Measurements from ENCODE around the gene SSMEM1.
"Not testable (repeated sequence)": the region's sequence is repeated elsewhere in the genome, so short reads cannot be mapped to it uniquely, and the experiment has no call there.

The SSMEM1 gene, protein sequence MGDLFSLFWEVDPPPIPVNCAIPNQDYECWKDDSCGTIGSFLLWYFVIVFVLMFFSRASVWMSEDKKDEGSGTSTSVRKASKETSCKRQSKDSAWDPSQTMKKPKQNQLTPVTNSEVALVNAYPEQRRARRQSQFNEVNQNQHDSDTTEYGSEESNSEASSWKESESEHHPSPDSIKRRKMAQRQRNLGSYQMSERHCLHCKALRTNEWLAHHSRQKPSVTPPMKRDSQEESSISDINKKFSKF

DNA sequence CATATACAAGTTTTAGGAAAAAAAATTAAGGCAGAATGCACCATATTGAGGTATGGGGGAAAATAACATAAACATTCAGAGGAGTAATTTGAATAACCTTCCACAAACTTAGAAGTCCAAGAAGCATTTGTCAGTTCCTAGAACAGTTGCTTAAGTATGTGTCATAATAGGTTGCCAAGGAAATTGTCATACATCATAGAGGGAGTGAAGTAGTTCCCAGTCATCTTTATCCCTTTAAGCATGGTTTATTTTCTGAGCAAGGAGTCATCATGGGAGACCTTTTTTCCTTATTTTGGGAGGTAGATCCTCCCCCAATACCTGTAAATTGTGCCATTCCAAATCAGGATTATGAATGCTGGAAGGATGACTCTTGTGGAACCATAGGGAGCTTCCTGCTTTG is at the start of gene SSMEM1:
TSS of gene SSMEM1 (plus strand) at position 219 of the 400 bp plus-strand sequence. CDS start at position 270, 51 bp downstream.
- no peak for DNase-seq

DNA sequence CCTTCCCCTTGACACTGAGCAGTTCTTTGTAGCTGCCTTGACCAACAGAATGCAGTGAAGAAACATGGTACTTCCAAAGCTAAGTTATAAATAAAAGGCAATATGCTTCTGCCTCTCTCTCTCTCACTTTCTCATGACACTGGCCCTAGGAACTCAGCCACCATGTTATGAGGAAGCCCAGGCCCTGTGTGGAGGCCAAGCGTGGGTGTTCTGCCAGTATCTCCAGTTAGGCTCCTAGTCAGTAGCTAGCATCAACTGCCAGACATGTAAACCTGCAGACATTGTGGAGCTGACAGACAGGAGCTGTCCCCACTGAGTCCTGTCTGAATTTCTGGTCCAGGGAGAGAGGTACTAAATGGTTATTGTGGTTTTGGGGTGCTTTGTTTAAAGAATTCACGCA is 47.6 kb upstream of the SSMEM1 start:
- DNase-seq, result no peak

DNA sequence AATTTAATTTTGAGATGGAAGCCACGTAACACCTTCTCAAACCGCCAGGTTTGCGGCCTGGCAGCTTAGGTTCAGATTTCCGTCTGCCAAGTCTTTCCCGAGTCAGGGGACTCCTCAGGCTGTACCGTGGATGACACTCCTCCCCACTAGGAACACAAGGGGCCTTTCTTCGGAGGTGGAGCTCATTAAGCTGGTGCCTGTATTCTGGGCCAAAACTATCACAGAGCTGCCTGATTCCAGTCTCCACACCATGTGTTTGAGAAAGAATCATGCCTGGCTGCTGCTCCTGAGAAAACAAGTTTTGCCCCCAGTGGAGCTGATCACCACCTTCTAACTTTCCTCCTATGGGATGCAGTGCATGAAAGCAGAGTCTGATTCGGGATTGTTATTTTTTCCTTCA is 47.2 kb upstream of the SSMEM1 start:
- DNase-seq, result peak in 1 of 56 donors; percentile 14

DNA sequence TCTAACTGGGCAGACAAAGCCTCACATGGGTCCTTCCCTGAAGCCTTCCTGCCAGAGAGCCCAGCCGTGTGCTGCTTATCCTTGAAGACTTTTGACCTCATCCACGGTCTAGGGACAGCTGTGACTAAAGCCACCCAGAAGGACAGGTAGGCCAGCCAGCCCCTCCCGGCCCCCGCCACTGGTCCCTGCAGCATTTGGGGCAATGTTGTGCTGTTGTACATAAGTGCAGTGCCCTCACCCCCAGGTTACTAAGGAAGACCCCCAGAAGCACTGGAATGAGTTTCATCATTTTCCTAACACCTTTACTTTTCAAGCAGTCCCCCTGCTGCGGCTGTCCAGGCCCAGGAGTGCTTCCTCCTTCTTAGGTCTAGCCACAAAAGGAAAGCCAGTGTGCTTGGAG is 45.5 kb upstream of the SSMEM1 start:
- DNase-seq, result no peak

DNA sequence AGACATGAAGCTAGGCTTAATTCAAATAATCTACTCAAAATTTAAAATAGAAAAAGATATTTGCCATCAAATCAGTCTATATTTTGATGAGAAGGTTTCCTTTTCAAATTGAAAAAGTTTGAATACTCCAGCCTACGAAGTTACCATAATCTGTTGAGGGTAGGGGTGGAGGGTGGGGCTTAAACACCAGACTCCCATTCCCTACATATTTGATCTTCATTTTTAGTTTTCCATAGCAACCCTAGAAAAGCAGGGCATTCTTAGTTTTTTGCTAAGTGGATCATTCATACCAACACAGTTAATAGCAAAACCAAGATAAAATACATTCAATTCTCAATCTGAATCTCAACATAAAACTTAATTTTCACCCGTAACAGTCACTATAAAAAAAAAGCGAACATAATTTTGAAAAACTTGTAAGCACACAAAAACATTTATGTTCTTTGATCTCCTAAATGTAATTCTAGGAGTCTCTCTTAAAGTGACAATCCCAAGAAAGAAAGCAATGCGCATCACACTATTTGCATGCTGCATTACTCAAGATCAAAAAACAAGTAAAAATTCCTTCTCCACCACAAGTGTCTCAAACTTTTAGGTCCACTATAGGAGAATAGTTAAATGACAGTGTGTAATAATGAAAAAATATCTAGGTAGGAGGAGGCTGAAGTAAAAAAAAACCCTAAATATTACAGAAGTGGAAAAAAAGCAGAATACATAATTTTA is 33.3 kb upstream of the SSMEM1 start:
- no peak for DNase-seq

DNA sequence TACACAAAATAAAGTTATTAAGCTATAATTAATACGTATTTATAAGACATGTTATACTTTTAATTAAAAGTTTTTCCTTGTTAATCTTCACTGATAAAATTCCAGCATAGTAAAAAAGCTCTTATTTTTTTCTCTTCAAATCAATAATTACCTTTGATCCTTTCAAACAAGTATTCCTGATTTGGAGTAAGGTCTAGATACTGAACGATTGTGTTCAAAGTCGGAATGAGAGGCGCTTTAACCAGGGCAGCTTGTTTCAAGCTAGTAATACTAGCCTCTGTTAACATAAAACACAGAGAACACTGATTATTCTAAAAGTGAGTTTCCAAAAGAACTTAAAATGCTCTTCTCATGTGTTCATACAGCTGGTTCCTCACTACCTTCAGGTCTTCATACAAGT is 29.4 kb upstream of the SSMEM1 start:
- DNase-seq, result no peak

DNA sequence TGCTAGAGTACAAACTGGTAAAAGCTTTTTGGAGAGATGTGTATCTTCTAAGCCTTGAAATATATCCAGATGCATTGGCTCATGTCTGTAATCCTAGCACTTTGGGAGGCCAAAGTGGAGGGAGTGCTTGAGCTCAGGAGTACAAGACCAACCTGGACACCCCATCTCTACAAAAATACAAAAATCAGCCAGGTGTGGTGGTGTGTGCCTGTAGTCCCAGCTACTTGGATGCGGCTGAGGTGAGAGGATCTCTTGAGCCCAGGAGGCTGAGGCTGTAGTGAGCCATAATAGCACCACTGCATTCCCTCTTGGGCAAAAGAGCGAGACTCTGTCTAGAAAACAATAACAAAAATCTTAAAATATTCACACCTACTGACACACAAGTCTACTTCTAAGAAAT is 28.0 kb upstream of the SSMEM1 start:
- DNase-seq, result no peak

DNA sequence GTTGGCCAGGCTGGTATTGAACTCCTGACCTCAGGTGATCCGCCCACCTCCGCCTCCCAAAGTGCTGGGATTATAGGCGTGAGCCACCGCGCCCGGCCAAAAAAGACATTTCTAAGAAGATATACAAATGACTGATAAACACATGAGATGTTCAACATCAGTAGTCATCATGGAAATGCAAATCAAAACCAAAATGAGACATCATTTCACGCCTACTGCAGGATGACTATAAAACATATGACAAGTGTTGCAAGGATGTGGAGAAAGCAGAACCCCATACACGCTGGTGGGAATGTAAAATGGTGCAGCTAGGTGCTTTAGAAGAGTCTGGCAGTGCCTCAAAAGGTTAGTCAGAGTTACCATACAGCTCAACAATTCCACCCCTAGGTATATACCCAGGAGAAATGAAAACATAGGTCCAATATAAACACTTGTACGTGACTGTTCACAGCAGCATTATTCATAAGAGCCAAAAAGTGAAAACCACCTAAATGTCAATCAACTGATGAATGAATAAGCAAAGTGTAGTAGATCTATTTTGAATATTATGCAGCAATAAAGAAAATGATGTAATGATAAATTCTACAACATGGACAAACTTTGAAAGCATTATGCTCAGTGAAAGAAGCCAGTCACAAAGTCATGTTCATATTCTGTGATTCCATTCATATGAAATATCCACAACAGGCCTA is 26.9 kb upstream of the SSMEM1 start:
- DNase-seq, result no peak

DNA sequence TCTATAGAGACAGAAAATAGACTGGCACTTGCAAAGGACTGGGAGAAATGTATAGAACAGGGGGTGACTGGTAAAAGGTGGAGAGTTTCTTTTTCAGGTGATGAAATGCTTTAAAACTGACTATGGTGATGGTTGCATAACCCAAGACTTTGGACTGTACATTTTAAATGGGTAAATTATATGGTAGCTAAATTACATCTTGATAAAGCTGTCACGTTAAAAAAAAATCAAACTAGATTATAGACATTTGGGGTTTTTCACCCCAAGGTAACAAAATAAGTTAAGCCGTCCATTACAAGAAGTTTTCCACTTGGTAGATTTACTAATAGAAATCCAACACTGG is 26.4 kb upstream of the SSMEM1 start:
- DNase-seq, result no peak

DNA sequence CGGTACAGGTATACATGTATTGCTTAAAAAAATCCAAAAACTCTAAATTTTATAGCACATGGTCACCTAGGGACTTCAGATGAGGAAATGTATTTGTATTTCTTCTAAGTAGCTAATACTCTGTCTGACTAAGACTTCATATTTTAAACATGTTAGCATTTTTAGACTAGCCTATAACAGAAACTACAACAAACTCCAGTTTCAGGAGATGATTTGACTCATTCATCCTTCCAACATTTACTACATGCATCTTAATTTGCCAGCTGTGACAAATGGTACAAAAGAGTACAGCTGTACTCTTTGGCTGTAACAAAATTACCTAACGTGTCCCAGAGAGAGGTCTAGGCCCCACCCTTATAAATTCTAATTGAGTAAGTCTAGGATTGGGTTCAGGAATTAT is 24.7 kb upstream of the SSMEM1 start:
- DNase-seq, result no peak

DNA sequence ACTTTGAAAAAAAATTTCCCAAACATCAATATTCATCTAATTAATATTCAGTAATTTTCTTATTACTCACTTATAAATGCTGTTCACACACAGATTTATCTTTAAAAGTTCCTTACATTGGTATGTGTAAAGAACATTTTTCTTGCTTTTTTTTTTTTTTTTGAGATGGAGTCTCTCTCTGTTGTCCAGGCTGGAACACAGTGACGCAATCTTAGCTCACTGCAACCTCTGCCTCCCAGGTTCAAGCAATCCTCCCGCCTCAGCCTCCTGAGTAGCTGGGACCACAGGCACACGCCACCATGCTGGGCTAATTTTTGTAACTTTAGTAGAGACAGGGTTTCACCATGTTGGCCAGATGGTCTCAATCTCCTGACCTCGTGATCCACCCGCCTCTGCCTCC is 23.3 kb upstream of the SSMEM1 start:
- DNase-seq, result not testable (repeated sequence)

DNA sequence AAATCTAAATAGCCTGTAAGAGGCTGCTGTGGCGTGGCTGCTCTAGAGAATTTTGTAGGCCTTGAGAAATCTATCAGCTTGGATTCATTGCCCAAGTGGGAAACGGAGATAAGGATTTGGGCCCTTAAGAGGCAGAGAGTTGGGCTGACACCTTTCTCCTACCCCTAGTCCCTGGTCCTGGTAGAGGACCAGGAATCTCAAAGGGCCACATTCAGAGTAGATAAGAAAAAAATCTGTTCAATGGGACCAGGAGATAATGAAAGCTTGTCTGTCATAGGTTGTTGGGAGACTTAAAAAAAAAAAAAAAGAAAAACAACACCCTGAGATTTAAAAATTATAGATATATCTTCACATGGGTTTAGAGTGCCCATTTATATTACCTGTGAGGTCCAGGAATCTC is 20.3 kb upstream of the SSMEM1 start:
- DNase-seq, result no peak

DNA sequence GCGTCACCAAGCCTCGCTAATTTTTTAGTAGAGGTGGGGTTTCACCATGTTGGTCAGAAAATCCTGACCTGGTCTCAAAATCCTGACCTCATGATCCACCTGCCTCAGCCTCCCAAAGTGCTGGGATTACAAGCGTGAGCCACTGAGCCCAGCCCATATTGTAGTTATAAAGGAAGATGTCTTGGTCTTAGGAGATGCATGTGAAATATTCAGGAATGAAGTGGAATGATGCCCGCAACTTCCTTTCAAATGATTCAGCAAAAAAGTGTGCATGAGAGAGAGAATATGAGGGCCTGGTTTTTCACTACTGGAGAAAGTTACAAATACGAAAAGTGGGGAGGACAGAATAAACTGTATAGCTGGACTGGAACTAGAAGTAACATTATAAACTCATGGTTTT is 18.3 kb upstream of the SSMEM1 start:
- no peak for DNase-seq

DNA sequence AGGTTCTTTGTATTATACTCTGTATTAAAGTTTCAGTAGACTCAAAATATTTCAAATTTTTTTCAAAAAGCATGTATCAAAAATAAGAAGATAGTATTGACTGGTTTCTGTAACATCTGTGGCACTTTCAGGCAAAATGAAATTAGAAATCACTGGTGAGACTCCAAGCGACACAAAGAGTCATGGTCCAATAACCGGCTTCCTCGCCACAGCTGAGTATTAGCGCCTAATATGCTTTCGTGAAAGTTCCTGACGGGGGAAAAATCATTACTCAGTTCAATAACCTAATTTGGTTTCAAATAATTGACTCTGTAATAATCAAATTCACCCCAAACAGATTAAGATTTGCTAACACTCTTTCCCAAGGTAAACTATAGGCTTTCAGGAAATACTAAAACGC is 15.9 kb upstream of the SSMEM1 start:
- DNase-seq, result no peak

DNA sequence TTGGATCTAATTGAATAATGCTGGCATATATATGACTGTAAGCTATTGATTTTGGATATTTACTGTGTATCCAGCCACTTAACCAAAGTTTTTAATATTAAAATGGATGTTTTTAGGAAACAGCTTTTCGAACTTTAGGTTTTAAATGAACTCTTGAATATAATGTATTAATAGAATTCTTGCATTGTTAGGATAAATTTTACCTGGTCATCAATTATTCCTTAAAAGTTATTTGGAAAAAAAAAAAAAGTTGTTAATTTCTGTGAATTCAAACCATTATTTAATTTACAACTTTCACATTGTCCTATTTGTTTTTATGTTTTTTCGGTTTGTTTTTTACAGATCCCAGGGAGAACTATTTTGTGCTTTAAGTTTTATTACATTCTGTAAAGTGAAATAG is 12.3 kb upstream of the SSMEM1 start:
- DNase-seq, result no peak

DNA sequence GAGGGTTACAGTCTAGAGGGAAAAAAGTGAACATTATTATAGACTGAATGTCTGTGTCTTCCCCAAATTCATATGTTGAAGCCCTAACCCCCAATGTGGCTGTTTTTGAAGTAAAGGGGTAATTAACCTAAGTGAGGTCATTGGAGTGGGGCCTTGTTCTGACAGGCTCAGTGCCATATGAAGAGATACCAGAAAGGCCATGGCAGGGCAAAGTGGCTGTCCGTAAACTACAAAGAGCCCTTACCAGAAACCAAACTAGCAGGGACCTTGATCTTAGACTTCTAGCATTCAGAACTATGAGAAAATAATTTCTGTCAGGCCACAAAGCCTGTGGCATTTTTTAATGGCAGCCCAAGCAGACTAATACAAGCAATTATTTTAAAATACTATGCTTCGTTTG is 11.2 kb upstream of the SSMEM1 start:
- DNase-seq, result no peak

DNA sequence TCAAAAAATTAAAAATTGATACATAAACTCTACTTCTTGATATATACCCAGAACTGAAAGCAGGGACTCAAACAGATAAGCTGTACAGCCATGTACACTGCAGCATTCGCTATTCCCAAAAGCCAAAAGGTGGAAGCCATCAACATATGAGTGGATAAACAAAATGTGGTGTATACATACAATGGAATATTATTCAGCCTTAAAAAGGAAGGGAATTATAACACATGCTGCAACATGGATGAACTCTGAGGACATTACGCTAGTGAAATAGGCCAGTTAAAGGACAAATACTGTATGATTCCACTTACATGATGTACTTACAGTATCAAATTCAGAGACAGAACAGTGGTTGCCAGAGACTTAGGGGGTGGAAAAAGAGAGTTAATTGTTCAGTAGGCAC is 10.6 kb upstream of the SSMEM1 start:
- no peak for DNase-seq

DNA sequence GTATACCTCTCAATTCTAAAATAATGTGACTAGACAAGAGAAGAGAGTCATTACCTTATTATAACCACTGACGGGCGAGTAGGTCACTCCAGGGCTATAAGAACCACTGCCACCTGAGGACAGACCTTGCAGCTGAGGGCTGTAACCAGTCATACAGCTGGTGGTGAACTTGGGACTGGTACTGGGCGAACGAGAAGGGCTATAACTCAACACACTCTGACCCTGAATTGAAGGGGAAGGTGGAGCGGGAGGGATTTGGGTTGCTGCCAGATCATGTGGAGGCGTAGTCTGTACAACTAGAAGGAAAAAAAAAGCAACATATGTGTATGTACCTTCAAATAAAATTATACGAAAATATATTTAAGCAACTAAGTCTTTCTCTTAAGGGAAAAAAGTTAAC is 5.9 kb upstream of the SSMEM1 start:
- DNase-seq, result no peak

DNA sequence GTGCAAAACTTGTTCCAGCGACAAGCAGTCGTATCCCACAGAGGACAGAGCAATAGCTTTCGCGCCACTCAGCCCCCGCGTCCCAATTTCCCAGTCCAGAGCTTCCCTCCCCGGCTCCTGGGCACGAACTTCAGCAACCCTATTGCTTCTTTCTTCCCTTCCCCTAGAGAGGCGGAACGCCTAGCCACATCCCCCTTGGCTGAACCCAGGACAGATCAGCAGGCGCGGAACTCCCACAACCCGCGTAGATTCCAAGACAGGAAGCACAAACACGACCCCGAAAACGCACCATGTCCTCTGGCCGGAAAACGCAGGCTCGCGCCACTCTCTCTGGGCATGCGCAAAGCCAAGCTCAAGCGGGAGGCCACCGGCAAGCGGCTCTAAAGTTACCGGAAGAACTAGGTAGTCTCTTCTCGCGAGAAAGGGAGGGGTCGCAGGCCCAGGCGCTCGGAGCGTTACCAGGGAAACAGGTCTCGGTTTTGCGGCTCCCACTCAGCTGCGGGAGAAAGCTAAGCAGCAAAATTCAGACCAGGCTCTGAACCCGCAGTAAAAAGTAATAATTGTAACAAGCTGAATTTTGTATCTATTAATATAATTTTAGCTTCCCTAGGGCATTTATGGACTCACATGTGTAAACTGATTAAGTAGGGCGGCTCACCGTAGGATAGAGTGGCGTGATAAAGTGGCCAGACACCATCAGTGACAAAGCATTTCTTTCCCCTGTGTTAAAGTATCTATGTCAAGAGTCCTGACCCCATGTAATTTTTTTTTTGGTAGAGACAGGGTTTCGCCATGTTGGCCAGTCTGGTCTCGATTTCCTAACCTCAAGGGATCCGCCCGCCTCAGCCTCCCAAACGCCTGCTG is 2.3 kb upstream of the SSMEM1 start, which contains the start of gene TMEM209:
TSS of gene TMEM209 (minus strand) at position 323 of the 864 bp plus-strand sequence. CDS start at position 292, 31 bp downstream.
- peak; percentile 48 to 96 (median 90) for DNase-seq

DNA sequence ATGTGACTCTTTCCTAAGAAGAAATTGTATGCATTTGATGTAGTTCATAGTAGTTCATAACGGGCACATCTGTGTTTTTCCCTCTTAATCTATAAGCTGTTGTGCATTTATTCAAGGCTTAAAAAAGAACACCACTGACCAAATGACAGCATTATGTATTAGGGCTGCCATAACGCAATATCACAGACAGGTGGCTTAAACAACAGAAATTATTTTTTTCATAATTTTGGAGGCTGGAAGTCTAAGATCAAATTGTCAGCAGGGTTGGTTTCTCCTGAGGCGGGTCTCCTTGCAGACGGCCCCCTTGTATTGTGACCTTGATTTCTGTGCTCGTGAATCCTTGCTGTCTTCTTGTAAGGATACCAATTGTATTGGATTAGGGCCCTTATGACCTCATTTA is 627 bp upstream of the SSMEM1 start:
- no peak for DNase-seq

DNA sequence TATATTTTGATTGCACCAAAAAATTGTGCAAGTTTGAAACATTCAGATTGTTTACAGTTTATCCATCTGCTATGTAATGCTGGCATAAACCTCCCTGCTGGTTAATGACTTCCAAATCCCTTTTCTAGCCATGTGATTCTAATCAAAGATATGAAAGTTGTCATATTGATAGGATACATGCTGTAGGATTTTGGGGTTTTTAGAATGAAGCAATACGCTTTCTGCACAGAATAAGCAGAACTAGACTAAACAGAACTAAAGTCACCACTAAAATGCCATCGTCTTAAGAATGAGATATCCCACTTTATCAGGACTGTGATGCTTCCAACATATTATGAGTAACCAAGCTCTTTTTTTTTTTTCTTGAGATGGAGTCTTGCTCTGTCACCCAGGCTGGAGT is 856 bp downstream of the SSMEM1 start:
- no peak for DNase-seq

Measured in amygdala (tissue), 56 donors.